C4-2B (cell line): ENCODE data around the gene DSCAM.

ENCODE experiments used
- H3K27ac ChIP-seq: fragments of 450-650 bp; 2 replicates; pipeline ENCODE4 v1.5.1; 2017
- ZFX ChIP-seq: fragments of 450-650 bp; IDR thresholded peaks from 2 replicates; pipeline ENCODE4 v1.6.1; 2017
- TF ChIP-seq, protein P1 (sequence below): fragments of 450-650 bp; conservative IDR thresholded peaks from 2 replicates; pipeline ENCODE4 v1.5.1; 2017; ENCODE audit warnings: mild to moderate bottlenecking

Gene DSCAM

GRCh38 chr21:40173816-40174215 lies 673.1 kb downstream of the DSCAM start:
- H3K27ac ChIP-seq, result no peak overlapping the region
- TF ChIP-seq, protein P1, sequence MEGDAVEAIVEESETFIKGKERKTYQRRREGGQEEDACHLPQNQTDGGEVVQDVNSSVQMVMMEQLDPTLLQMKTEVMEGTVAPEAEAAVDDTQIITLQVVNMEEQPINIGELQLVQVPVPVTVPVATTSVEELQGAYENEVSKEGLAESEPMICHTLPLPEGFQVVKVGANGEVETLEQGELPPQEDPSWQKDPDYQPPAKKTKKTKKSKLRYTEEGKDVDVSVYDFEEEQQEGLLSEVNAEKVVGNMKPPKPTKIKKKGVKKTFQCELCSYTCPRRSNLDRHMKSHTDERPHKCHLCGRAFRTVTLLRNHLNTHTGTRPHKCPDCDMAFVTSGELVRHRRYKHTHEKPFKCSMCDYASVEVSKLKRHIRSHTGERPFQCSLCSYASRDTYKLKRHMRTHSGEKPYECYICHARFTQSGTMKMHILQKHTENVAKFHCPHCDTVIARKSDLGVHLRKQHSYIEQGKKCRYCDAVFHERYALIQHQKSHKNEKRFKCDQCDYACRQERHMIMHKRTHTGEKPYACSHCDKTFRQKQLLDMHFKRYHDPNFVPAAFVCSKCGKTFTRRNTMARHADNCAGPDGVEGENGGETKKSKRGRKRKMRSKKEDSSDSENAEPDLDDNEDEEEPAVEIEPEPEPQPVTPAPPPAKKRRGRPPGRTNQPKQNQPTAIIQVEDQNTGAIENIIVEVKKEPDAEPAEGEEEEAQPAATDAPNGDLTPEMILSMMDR, result peak; percentile 29
- TF ChIP-seq ZFX, result no peak

DNA sequence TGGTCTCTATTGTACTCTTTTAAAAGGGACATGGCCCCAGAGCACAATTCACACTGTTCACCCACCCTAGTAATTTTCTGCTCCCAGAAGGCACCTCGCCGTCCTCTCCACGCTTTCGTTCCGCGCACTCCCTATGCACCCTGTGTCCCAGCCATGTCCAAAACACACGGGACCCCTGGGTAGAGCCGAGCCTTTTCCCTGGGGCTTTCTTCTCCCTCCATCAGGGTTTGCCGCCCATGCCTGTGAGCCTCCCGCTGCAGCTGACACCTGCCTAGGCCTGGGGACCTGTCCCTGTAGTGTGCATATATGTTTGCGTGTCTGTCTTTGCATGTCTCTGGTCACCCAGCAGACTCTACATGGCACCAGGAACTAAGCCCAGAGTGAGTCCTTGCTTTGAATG lies 677.0 kb downstream of the DSCAM start:
- TF ChIP-seq, protein P1, result no peak
- no peak for TF ChIP-seq ZFX
- H3K27ac ChIP-seq, result no peak overlapping the region

GRCh38 chr21:40166291-40166843 lies 680.6 kb downstream of the DSCAM start:
- no peak overlapping the region for H3K27ac ChIP-seq
- TF ChIP-seq, protein P1, result no peak

GRCh38 chr21:40165773-40166070 lies 681.2 kb downstream of the DSCAM start:
- no peak overlapping the region for H3K27ac ChIP-seq
- TF ChIP-seq, protein P1, result no peak
- TF ChIP-seq ZFX, result no peak

- TF ChIP-seq, protein P1, result no peak
- no peak for TF ChIP-seq ZFX
- H3K27ac ChIP-seq, result no peak overlapping the region
Measured at GRCh38 chr21:40164905-40165772, 681.8 kb downstream of the DSCAM start.

GRCh38 chr21:40162075-40162474 lies 684.9 kb downstream of the DSCAM start:
- TF ChIP-seq ZFX, result no peak
- TF ChIP-seq, protein P1, result no peak
- H3K27ac ChIP-seq, result no peak overlapping the region

DNA sequence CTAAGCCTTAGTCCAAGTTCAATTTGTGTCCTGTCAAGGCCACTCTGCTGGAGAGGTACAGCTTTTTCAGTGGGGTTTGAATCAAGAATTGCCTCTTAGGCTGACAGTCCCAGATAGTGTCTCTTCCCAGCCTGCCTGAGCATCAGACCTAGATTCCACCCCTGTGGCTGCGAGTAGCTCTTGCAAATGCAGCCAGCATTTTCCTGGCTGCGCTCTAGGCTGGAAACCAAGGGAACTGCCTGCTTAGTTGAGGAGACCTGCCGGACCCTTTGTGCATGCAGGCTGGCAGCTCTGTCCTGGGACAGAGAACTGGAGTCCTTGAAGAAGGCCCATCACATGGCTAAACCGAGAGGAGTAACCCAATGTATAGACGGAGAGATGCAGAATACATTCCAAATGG lies 686.0 kb downstream of the DSCAM start:
- no peak overlapping the region for H3K27ac ChIP-seq
- TF ChIP-seq ZFX, result no peak
- TF ChIP-seq, protein P1, result no peak
